Measurements from ENCODE around the gene COPE. TPM values are rescaled to one million over a fixed set of nuclear protein-coding genes. Genes with fewer than 3 reads are reported as not detected.

The COPE gene
- total RNA-seq, 1 experiment from 2014 or later = 207 TPM

DNA sequence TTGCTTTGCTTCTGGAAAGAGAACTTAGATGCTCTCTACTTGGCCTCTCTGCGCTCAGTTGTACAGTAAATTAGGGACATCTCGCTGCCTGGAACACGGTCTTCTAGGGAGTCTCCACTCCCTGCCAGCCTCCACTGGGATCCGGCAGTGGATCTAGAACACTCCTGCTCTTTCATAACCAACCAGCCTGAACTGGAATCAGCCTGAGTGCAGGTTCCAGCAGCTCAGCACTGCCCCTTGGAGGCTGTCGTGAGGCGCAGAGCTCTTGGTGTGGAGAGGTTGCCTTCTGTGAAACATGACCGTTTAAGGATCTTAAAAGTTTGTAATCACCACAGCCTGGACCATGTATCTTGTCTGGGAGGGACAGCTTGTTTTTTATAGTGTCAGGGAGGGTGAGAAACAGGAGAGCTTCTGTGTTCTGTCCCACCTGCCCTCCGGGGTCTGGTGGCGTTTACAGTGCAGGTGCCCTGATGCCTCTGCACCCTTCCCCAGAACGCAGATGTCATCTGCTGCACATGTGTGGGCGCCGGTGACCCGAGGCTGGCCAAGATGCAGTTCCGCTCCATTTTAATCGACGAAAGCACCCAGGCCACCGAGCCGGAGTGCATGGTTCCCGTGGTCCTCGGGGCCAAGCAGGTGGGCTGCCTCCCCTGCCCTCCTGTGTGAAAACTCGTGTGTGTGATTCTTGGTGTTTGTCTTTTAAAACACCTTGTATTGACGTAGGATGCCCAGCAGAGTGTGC lies 62.6 kb downstream of the COPE start:
- H3K4me1 ChIP-seq = no peaks in the 10 kb centered on the region
- POLR2A ChIA-PET = no interaction called here
- TF ChIP-seq, protein P1, sequence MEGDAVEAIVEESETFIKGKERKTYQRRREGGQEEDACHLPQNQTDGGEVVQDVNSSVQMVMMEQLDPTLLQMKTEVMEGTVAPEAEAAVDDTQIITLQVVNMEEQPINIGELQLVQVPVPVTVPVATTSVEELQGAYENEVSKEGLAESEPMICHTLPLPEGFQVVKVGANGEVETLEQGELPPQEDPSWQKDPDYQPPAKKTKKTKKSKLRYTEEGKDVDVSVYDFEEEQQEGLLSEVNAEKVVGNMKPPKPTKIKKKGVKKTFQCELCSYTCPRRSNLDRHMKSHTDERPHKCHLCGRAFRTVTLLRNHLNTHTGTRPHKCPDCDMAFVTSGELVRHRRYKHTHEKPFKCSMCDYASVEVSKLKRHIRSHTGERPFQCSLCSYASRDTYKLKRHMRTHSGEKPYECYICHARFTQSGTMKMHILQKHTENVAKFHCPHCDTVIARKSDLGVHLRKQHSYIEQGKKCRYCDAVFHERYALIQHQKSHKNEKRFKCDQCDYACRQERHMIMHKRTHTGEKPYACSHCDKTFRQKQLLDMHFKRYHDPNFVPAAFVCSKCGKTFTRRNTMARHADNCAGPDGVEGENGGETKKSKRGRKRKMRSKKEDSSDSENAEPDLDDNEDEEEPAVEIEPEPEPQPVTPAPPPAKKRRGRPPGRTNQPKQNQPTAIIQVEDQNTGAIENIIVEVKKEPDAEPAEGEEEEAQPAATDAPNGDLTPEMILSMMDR (IDR thresholded peaks at IDR 0.05; ENCODE audit: insufficient read depth in 1 of 2, low read depth in 1 of 2, low read length in 1 of 2, severe bottlenecking in 1 of 2, unreplicated experiment in 1 of 2) = peak; percentile 23 to 41
- peak in 1 of 2 experiments; percentile 46 for DNase-seq
- no TSS peak for BruUV-seq (replicated peaks)
- H3K9me3 ChIP-seq = no peaks in the 10 kb centered on the region
- H3K4me1 Mint-ChIP-seq (ENCODE audit: low read depth, unreplicated experiment) = no peaks in the 10 kb centered on the region
- H3K27ac Mint-ChIP-seq (ENCODE audit: unreplicated experiment) = no peak overlapping the region
- peaks cover 3% of the 10 kb centered on the region for H3K36me3 ChIP-seq (ENCODE audit: control insufficient read depth, insufficient read depth, low read length)
- intact Hi-C loops (cut with micrococcal nuclease; ENCODE audit: unreplicated experiment) = no loop called here
- H3K9me3 Mint-ChIP-seq (ENCODE audit: unreplicated experiment) = no peaks in the 10 kb centered on the region
- H3K36me3 Mint-ChIP-seq (ENCODE audit: insufficient read depth, unreplicated experiment) = peaks cover 60% of the 10 kb centered on the region
- no peaks in the 10 kb centered on the region for H3K27me3 ChIP-seq (replicated peaks; ENCODE audit: control insufficient read depth, insufficient read depth, low read length)
- no peaks in the 10 kb centered on the region for H3K27me3 Mint-ChIP-seq (ENCODE audit: insufficient read depth, unreplicated experiment)
- no peak overlapping the region for H3K4me3 Mint-ChIP-seq (ENCODE audit: unreplicated experiment)
- CTCF ChIA-PET = interaction anchor here (1.0 to 1.4 kb wide), 7 partner anchors 8 to 267 kb away, joined by 3 to 4 read pairs (median 4); no protein-coding TSS in a partner anchor
- no peak overlapping the region for H3K4me3 ChIP-seq (ENCODE audit: low read depth, low read length)

GRCh38 chr19:18855647-18856384 lies 63.4 kb downstream of the COPE start:
- no peaks in the 10 kb centered on the region for H3K9me3 Mint-ChIP-seq (ENCODE audit: unreplicated experiment)
- peaks cover 59% of the 10 kb centered on the region for H3K36me3 Mint-ChIP-seq (ENCODE audit: insufficient read depth, unreplicated experiment)
- DNase-seq = no peak
- BruUV-seq (replicated peaks) = no TSS peak
- intact Hi-C loops (cut with micrococcal nuclease; ENCODE audit: unreplicated experiment) = no loop called here
- peaks cover 1% of the 10 kb centered on the region for H3K36me3 ChIP-seq (ENCODE audit: control insufficient read depth, insufficient read depth, low read length)
- H3K27me3 ChIP-seq (replicated peaks; ENCODE audit: control insufficient read depth, insufficient read depth, low read length) = no peaks in the 10 kb centered on the region
- no peak overlapping the region for H3K4me3 Mint-ChIP-seq (ENCODE audit: unreplicated experiment)
- no peak overlapping the region for H3K27ac Mint-ChIP-seq (ENCODE audit: unreplicated experiment)
- POLR2A ChIA-PET = no interaction called here
- H3K27me3 Mint-ChIP-seq (ENCODE audit: insufficient read depth, unreplicated experiment) = no peaks in the 10 kb centered on the region
- no peak overlapping the region for H3K4me3 ChIP-seq (ENCODE audit: low read depth, low read length)
- H3K4me1 ChIP-seq = no peaks in the 10 kb centered on the region
- no peaks in the 10 kb centered on the region for H3K4me1 Mint-ChIP-seq (ENCODE audit: low read depth, unreplicated experiment)
- TF ChIP-seq, protein P1 (IDR thresholded peaks at IDR 0.05; ENCODE audit: insufficient read depth in 1 of 2, low read depth in 1 of 2, low read length in 1 of 2, severe bottlenecking in 1 of 2, unreplicated experiment in 1 of 2) = no peak
- no peaks in the 10 kb centered on the region for H3K9me3 ChIP-seq
- CTCF ChIA-PET = interaction anchor here (1.0 to 1.4 kb wide), 7 partner anchors 8 to 267 kb away, joined by 3 to 4 read pairs (median 4); no protein-coding TSS in a partner anchor

DNA sequence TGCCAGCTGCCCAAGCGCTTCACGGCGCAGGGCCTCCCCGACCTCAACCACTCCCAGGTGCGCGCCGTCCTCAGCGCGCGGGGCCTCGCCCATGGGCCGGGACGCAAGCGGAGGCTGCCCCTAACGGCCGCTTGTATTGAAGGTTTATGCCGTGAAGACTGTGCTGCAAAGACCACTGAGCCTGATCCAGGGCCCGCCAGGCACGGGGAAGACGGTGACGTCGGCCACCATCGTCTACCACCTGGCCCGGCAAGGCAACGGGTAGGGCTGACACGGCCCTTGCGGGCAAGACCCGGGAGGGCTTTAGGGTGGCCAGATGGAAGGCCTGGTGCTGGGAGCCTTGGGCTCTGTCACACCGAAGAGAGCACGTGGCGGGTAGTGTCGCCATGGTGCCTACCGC lies 64.2 kb downstream of the COPE start:
- H3K9me3 Mint-ChIP-seq (ENCODE audit: unreplicated experiment) = no peaks in the 10 kb centered on the region
- no peak overlapping the region for H3K27ac Mint-ChIP-seq (ENCODE audit: unreplicated experiment)
- intact Hi-C loops (cut with micrococcal nuclease; ENCODE audit: unreplicated experiment) = no loop called here
- peaks cover 59% of the 10 kb centered on the region for H3K36me3 Mint-ChIP-seq (ENCODE audit: insufficient read depth, unreplicated experiment)
- no TSS peak for BruUV-seq (replicated peaks)
- TF ChIP-seq, protein P1 (IDR thresholded peaks at IDR 0.05; ENCODE audit: insufficient read depth in 1 of 2, low read depth in 1 of 2, low read length in 1 of 2, severe bottlenecking in 1 of 2, unreplicated experiment in 1 of 2) = no peak
- Histone ChIP-seq H3K4me3 (ENCODE audit: low read depth, low read length) (no peak overlapping the region), H3K27me3 (replicated peaks; ENCODE audit: control insufficient read depth, insufficient read depth, low read length) (no peaks in the 10 kb centered on the region), H3K36me3 (ENCODE audit: control insufficient read depth, insufficient read depth, low read length) (peaks cover 3% of the 10 kb centered on the region), H3K9me3 (no peaks in the 10 kb centered on the region), H3K4me1 (no peaks in the 10 kb centered on the region)
- no peak for DNase-seq
- no peak overlapping the region for H3K4me3 Mint-ChIP-seq (ENCODE audit: unreplicated experiment)
- H3K4me1 Mint-ChIP-seq (ENCODE audit: low read depth, unreplicated experiment) = no peaks in the 10 kb centered on the region
- no peaks in the 10 kb centered on the region for H3K27me3 Mint-ChIP-seq (ENCODE audit: insufficient read depth, unreplicated experiment)
- ChIA-PET CTCF (interaction anchor here (1.4 kb wide), 1 partner anchor 8 kb away, joined by 4 read pairs; no protein-coding TSS in a partner anchor), POLR2A (no interaction called here)

Data from Caco-2 (cell line).